GM12892 (cell line): ENCODE measurements around the gene HPCAL1.

Experiments used
- POLR2A ChIP-seq: IDR thresholded peaks from 2 replicates; pipeline ENCODE4 v1.6.1; 2011; ENCODE audit warnings: low read depth, low read length, control low read depth
- POLR2AphosphoS5 ChIP-seq: IDR thresholded peaks from 2 replicates; pipeline ENCODE4 v1.6.1; 2011; ENCODE audit warnings: low read depth, low read length, control low read depth

GRCh38 chr2:10427618-10427949 is 124.9 kb downstream of the HPCAL1 start:
- TF ChIP-seq POLR2A = no peak
- no peak for TF ChIP-seq POLR2AphosphoS5
